Pancreas (tissue), 10 donors: ENCODE data around the gene ASH1L. TPM values are rescaled to one million over a fixed set of nuclear protein-coding genes. Genes with fewer than 3 reads are reported as not detected.
"Not testable (repeated sequence)": the region's sequence is repeated elsewhere in the genome, so short reads cannot be mapped to it uniquely, and the experiment has no call there.

Experiments used
- ATAC-seq, 4 donors: fragments of 200-7000 bp; cut with Tn5 transposase; one replicate each; pipeline versions ENCODE4 v1.8.0 to v1.9.1; 2020; ENCODE audit warnings: mild to moderate bottlenecking in 4 of 4, moderate library complexity in 4 of 4
- DNase-seq, 6 donors: peaks; one replicate each; pipeline ENCODE4 v3.0.0-alpha.2; 2020
- FAIRE-seq: peaks from 2 replicates; lab custom pipeline; 2012; peaks lifted over from hg19 to GRCh38; lab: Jason Lieb, UNC
- H3K27ac ChIP-seq, 4 donors: fragments of 200-600 bp; sonication (generic); 1 replicate in 3 of 4; 2 replicates in 1 of 4; pipeline versions ENCODE4 v1.5.0 to v1.8.0; 2020
- H3K27me3 ChIP-seq, 4 donors: fragments of 200-600 bp; one replicate each; pipeline ENCODE4 v1.8.0; 2021
- H3K36me3 ChIP-seq, 3 donors: fragments of 200-600 bp; sonication (generic) in 1 of 3; one replicate each; pipeline versions ENCODE4 v1.5.0 to v1.8.0; 2020 to 2021
- H3K4me1 ChIP-seq, 3 donors: fragments of 200-600 bp; one replicate each; pipeline ENCODE4 v1.8.0; 2021
- H3K4me3 ChIP-seq, 4 donors: fragments of 200-600 bp; sonication (generic) in 2 of 4; one replicate each; pipeline versions ENCODE4 v1.5.0 to v1.8.0; 2020 to 2021
- H3K9me3 ChIP-seq, 4 donors: fragments of 200-600 bp; one replicate each; pipeline ENCODE4 v1.8.0; 2021
- WGBS, 2 donors: extraction: QIAGEN DNeasy Blood & Tissue Kit; methylation state at CpG; one replicate each; pipeline ENCODE4 v1.1.7; 2013; 5-methylcytosine and 5-hydroxymethylcytosine counted together
- intact Hi-C, 3 donors: fragments of 100-400 bp; cut with DNase I; formaldehyde crosslinking; loops; one replicate each; pipeline versions ENCODE4 v1.11.1 to v1.14.2; 2022
- microRNA-seq, 2 donors: library from miRNA; unstranded; fragments of <30 nt; microRNA quantifications; one replicate each; pipeline versions ENCODE4 to v1.1.0, GENCODE V29; 2019 to 2020
- polyA plus RNA-seq, 2 donors: library from polyadenylated mRNA; stranded (reverse); fragments of 200-250 nt; gene quantifications; one replicate each; pipeline ENCODE4 v1.2.3, GENCODE V29; 2013
- total RNA-seq, 6 donors: library from RNA; stranded (reverse); fragmentation: NEBNext Ultra II Directional in 4 of 6; extraction: Animal tissue kit (Norgen Biotek cat#: 25700) in 4 of 6; gene quantifications; one replicate each; pipeline versions ENCODE4 v1.2.1 to v1.2.4, GENCODE V29; 2021 to 2023
- TF ChIP-seq, protein P1 (sequence below), 4 donors: fragments of 200-600 bp; sonication (generic) in 3 of 4; IDR thresholded peaks; one replicate each; pipeline versions ENCODE4 v1.5.0 to v1.8.0; 2021; ENCODE audit warnings: antibody characterized with exemption in 4 of 4
- donor health status: healthy with polysubstance abuse.
- donor health status: DM: no; HTN: no; CAD: no; lungs with moderate emphysema.
- donor health status: DM: no; HTN: no; CAD: no.
- donor health status: control.
- donor health status: control.
- donor health status: Bipolar disorder and iron deficiency.
- donor health status: DM: yes; HTN: yes; CAD: no.
- donor health status: DM: no; HTN: no; CAD: no.
- donor health status: DM: no; HTN: no; CAD: no.
- donor health status: DM: yes; HTN: yes; CAD: no.

Gene ASH1L
- total and polyA plus RNA-seq, 8 donors: 6.2 to 38.6 (median 22.9) TPM

DNA sequence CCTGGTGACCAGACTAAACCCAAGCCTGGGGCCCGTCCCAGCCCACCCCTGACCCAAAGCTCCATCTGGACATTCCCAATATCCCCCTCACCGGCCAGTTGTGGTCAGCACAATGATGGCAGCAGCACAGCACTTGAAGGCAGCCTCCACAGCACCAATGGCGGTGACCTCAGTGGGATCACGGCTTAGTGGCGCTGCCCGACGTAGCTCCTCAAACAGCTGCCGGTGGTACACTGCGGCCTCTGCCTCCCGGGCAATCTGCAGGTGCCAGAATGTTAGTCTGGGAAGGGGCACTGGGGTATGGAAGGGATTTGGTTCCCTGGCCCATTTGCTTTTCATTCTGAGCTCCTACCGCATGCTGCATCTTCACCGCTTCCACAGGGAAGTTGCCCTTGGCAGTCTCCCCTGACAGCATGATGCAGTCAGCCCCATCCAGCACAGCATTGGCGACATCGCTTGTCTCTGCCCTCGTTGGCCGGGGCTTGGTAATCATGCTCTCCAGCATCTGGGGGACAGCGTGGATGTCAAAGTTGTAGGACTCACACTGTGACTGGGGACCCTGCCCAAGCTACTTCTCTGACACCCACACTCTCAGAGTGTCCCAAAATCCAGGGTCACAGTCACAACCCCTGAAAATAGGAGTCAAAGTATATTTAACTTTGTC is 269.4 kb downstream of the ASH1L start:
- Histone ChIP-seq H3K27me3 (no peaks in the 10 kb centered on the region), H3K4me3 (no peak overlapping the region), H3K36me3 (no peaks in the 10 kb centered on the region), H3K27ac (no peak overlapping the region), H3K9me3 (no peaks in the 10 kb centered on the region), H3K4me1 (no peaks in the 10 kb centered on the region)
- DNase-seq (no peak), ATAC-seq (no peak), FAIRE-seq (no peak)
- TF ChIP-seq, protein P1, sequence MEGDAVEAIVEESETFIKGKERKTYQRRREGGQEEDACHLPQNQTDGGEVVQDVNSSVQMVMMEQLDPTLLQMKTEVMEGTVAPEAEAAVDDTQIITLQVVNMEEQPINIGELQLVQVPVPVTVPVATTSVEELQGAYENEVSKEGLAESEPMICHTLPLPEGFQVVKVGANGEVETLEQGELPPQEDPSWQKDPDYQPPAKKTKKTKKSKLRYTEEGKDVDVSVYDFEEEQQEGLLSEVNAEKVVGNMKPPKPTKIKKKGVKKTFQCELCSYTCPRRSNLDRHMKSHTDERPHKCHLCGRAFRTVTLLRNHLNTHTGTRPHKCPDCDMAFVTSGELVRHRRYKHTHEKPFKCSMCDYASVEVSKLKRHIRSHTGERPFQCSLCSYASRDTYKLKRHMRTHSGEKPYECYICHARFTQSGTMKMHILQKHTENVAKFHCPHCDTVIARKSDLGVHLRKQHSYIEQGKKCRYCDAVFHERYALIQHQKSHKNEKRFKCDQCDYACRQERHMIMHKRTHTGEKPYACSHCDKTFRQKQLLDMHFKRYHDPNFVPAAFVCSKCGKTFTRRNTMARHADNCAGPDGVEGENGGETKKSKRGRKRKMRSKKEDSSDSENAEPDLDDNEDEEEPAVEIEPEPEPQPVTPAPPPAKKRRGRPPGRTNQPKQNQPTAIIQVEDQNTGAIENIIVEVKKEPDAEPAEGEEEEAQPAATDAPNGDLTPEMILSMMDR (IDR thresholded peaks at IDR 0.05): no peak
- intact Hi-C loops: no loop called here
- 77 to 87% methylated on average over 16 to 17 of the region's 17 CpGs for WGBS, 2 donors

DNA sequence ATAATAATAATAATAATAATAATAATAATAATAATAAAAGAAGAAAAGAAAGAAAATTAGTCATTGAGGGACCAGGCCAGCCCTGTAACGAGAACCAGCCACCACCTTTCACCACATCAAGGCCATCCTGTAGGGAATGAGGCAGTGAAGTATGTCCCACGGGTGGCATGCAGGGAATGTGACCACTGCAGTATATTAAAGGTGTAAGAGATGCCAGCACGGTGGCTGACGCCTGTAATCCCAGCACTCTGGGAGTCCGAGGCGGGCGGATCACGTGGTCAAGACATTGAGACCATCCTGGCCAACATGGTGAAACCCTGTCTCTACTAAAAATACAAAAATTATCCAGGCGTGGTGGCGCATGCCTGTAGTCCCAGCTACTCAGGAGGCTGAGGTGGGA is 271.6 kb downstream of the ASH1L start:
- DNase-seq, H3K27ac ChIP-seq, H3K4me3 ChIP-seq, intact Hi-C loops, H3K36me3 ChIP-seq, ATAC-seq, H3K9me3 ChIP-seq, FAIRE-seq, H3K27me3 ChIP-seq, H3K4me1 ChIP-seq: not testable (repeated sequence)
- WGBS, 2 donors: 70 to 75% methylated on average over 10 of the region's 10 CpGs

DNA sequence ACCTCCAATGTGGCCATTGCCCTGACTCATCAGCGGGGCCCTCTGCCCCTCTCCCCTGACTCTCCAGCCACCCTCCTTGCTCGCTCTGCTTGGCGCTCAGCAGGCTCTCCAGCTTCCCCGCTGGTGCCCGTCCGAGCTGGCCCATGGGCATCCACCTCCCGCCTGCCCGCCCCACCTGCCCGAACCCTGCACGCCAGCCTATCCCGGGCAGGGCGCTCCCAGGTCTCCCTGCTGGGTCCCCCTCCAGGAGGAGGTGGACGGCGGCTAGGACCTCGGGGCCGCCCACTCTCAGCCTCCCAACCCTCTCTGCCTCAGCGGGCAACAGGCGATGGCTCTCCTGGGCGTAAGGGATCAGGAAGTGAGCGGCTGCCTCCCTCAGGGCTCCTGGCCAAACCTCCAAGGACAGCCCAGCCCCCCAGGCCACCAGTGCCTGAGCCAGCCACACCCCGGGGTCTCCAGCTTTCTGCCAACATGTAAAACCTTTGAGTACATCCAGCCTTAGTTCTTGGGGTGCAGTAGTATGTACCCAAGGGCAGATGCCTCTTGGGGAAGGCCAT is 274.5 kb downstream of the ASH1L start:
- ATAC-seq: no peak
- intact Hi-C loops: no loop called here
- no peak overlapping the region for H3K27ac ChIP-seq

DNA sequence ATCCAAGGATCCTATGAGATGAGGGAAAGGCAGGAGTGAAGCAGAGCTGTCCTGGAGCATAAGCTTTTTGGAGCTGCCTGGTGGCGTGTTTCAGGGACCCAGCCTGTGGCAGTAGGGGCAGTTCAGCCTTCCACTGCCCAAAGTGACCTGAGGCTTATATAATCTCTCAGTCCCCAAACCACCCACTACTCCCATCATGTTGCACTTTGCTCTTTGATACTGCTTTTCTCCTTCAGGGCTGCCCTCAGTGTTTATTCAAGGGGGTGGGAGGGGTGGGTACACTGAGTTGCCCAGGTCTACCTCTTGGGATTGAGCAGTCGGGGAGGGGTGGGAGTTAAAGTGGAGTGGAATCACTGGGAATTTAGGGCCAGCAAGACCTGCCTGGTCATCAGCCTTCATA is 276.1 kb downstream of the ASH1L start:
- ATAC-seq: no peak
- Histone ChIP-seq H3K4me1 (no peaks in the 10 kb centered on the region), H3K9me3 (no peaks in the 10 kb centered on the region), H3K27ac (no peak overlapping the region), H3K36me3 (no peaks in the 10 kb centered on the region), H3K4me3 (no peak overlapping the region), H3K27me3 (no peaks in the 10 kb centered on the region)
- DNase-seq: no peak
- TF ChIP-seq, protein P1 (IDR thresholded peaks at IDR 0.05): no peak
- FAIRE-seq: no peak
- WGBS, 2 donors: 90 to 94% methylated on average over 2 of the region's 2 CpGs
- intact Hi-C loops: no loop called here

More for the DNA sequence above, 274.5 kb downstream of the ASH1L start:
- DNase-seq: no peak
- H3K36me3 ChIP-seq: no peaks in the 10 kb centered on the region
- no peak overlapping the region for H3K4me3 ChIP-seq
- H3K27me3 ChIP-seq: no peaks in the 10 kb centered on the region
- H3K4me1 ChIP-seq: no peaks in the 10 kb centered on the region
- no peaks in the 10 kb centered on the region for H3K9me3 ChIP-seq
- no peak for FAIRE-seq
- WGBS, 2 donors: 90% methylated on average over 21 of the region's 21 CpGs
- TF ChIP-seq, protein P1 (IDR thresholded peaks at IDR 0.05): no peak

DNA sequence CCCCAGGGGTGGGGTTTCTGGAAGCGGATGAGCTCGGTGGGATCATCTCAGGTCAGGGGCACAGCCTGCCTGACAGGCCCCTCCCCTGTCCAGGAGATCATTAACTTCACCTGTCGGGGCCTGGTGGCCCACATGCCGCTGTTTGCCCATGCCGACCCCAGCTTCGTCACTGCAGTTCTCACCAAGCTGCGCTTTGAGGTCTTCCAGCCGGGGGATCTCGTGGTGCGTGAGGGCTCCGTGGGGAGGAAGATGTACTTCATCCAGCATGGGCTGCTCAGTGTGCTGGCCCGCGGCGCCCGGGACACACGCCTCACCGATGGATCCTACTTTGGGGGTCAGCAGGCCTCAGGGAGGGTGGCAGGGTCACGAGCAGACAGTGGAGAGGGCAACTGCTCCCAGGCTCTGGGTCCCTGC is 277.0 kb downstream of the ASH1L start:
- WGBS, 2 donors: 88 to 89% methylated on average over 18 of the region's 18 CpGs

More for the DNA sequence above, 277.0 kb downstream of the ASH1L start:
- ATAC-seq (no peak), FAIRE-seq (no peak), DNase-seq (no peak)
- Histone ChIP-seq H3K27me3 (no peaks in the 10 kb centered on the region), H3K36me3 (no peaks in the 10 kb centered on the region), H3K27ac (no peak overlapping the region), H3K9me3 (no peaks in the 10 kb centered on the region), H3K4me3 (no peak overlapping the region), H3K4me1 (no peaks in the 10 kb centered on the region)
- intact Hi-C loops: no loop called here
- TF ChIP-seq, protein P1 (IDR thresholded peaks at IDR 0.05): no peak

Small RNAs within 50 kb of the gene (microRNA-seq; reads per million reads assigned to microRNA genes)
- 0 reads per million in 2 donors for gene MIR555

Other genes with a start within 250 kb of the ASH1L start
- 10 to 100 TPM in 4 of 6 donors, 1 to 10 TPM in 2; 9.2 to 19.2 (median 11.6) TPM for gene RUSC1, start 241.9 kb downstream of the ASH1L start, total RNA-seq
- 10 to 100 TPM; 23.0 to 47.2 TPM for gene RUSC1, start 241.9 kb downstream of the ASH1L start, polyA plus RNA-seq
- gene MSTO1, start 47.4 kb upstream of the ASH1L start, total RNA-seq: 10 to 100 TPM; 10.8 to 27.0 (median 19.8) TPM
- 10 to 100 TPM; 47.0 to 47.1 TPM for gene MSTO1, start 47.4 kb upstream of the ASH1L start, polyA plus RNA-seq
- 10 to 100 TPM; 22.1 to 37.8 (median 24.2) TPM for gene YY1AP1, start 126.0 kb upstream of the ASH1L start, total RNA-seq
- gene YY1AP1, start 126.0 kb upstream of the ASH1L start, polyA plus RNA-seq: 10 to 100 TPM; 19.9 to 41.4 TPM
- gene DAP3, start 126.3 kb upstream of the ASH1L start, total RNA-seq: 10 to 100 TPM; 40.3 to 56.7 (median 46.5) TPM
- 10 to 100 TPM; 52.9 to 73.8 TPM for gene DAP3, start 126.3 kb upstream of the ASH1L start, polyA plus RNA-seq